GM12891 (cell line): ENCODE results near the gene PTPN7.
A peak's percentile ranks its signal among the peaks of the same experiment; 100 is the strongest.
"Not testable (repeated sequence)": the region's sequence is repeated elsewhere in the genome, so short reads cannot be mapped to it uniquely, and the experiment has no call there.

ENCODE experiments used
- DNase-seq: peaks from one replicate; pipeline ENCODE4 v3.0.0; 2011; ENCODE audit warnings: low spot score; ENCODE audit not compliant: insufficient read length
- FAIRE-seq: peaks from 2 replicates; lab custom pipeline; 2011; peaks lifted over from hg19 to GRCh38; lab: Jason Lieb, UNC
- PAX5 ChIP-seq: IDR thresholded peaks from 2 replicates; pipeline ENCODE4 v1.6.1; 2011; ENCODE audit warnings: low read length, moderate library complexity, mild to moderate bottlenecking; ENCODE audit not compliant: insufficient read depth, severe bottlenecking
- POLR2A ChIP-seq: IDR thresholded peaks from 2 replicates; pipeline ENCODE4 v1.6.1; 2011; ENCODE audit warnings: low read depth, low read length, control low read depth
- POLR2AphosphoS5 ChIP-seq: IDR thresholded peaks from 2 replicates; pipeline ENCODE4 v1.6.1; 2011; ENCODE audit warnings: low read depth, low read length, control low read depth
- POU2F2 ChIP-seq: IDR thresholded peaks from 2 replicates; pipeline ENCODE4 v1.6.1; 2011; ENCODE audit warnings: low read depth, mild to moderate bottlenecking, control low read depth, low read length, moderate library complexity
- SPI1 ChIP-seq: IDR thresholded peaks from 2 replicates; pipeline ENCODE4 v1.6.1; 2011; ENCODE audit warnings: low read depth, low read length, control low read depth
- TAF1 ChIP-seq: IDR thresholded peaks from 2 replicates; pipeline ENCODE4 v1.6.1; 2011; ENCODE audit warnings: low read depth, low read length, control low read depth

PTPN7 gene

DNA sequence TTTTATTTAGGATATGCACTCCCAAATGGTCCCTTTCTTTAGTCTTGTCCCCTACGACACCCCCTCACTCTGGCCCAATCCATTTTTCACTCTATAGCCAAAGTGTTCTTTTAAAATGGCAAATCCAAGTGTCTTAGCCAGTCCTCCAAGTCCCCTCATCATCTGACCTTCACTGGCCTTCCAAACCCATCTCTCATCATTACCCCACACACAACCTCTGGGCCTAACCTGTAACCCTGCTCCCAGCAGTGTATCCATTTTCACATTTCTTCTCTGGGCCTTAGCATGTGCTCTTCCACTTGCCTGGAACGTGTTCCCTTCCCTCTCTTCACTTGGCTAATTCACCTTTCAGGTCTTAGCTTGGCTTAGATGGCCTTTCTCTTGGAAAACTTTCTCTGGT is 9.4 kb downstream of the PTPN7 start:
- TF ChIP-seq POU2F2 = no peak
- no peak for TF ChIP-seq SPI1
- TF ChIP-seq POLR2A = no peak
- DNase-seq = no peak
- FAIRE-seq = no peak

GRCh38 chr1:202150602-202151001 is 9.8 kb downstream of the PTPN7 start:
- TF ChIP-seq POU2F2 = no peak
- 0 out of 2 replicates have a peak, but pooled peaks have one; percentile 37 for TF ChIP-seq POLR2AphosphoS5
- no peak for FAIRE-seq
- DNase-seq = no peak

DNA sequence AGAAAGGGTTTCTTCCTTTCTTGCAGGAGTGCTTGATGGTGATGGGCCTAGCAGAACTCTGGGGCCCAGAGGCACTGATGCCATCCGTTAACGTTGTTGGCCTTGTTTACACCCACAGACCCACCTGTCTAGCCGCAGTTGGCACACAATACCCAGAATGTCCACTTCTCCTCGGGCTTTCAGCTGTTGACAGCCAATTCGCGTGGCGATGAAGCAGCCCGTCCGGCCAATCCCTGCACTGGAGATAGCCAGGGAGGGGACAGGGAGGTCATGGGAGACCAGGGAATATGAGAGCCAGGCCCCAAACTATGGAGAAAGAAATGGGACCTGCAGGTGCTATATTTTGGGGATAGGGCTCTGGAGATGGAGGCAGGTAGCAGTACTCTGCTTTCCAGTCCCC is 10.2 kb downstream of the PTPN7 start:
- FAIRE-seq = no peak
- DNase-seq = no peak
- no peak for TF ChIP-seq TAF1
- no peak for TF ChIP-seq POLR2AphosphoS5
- TF ChIP-seq SPI1 = no peak
- TF ChIP-seq POU2F2 = no peak
- no peak for TF ChIP-seq POLR2A

- no peak for DNase-seq
- no peak for TF ChIP-seq PAX5
- no peak for TF ChIP-seq POU2F2
- no peak for TF ChIP-seq POLR2A
- no peak for FAIRE-seq
Observed at GRCh38 chr1:202149566-202149965, 10.8 kb downstream of the PTPN7 start.

DNA sequence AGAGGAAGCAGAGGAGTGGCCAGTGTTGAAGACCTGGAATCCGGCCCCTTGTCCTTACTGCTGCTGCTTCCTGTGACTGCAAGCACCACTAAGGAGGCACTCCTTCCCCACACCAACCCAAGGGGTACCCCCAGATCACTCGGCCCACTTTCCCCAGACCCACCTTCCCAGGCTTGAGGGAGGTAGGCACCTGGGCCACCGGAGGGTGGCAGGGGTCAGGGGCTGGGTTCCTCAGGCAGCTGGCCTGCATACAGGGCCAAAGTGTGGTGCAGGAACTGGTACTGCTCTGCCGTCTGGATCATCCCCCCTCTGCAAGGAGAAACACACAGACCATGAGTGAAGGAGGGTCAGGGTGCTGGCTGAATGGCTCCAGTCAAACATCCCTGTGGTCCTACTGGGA is 12.0 kb downstream of the PTPN7 start:
- DNase-seq = no peak
- TF ChIP-seq POLR2AphosphoS5 = no peak
- no peak for TF ChIP-seq POU2F2
- no peak for TF ChIP-seq TAF1
- TF ChIP-seq POLR2A = no peak
- no peak for FAIRE-seq

DNA sequence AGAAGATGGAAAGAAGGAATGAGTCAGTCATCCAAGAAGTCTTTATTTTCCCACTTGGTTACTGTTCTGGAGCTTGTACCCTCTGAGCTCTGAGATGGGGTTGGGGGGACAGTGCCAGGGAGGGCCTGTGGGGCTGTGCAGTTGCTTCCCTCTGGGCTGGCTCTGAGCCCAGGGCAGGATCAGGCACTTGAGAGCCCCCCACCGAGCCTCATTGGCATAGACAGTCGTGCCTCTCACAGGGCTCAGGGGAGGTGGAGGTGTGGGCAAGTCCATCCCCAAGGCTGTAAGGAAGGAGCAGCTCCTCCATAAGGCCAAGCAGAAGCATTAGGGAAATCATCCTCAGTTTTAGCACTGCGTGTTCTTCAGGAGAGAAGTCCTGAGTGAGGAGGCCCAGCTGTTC is 13.4 kb downstream of the PTPN7 start:
- TF ChIP-seq POLR2A = no peak
- TF ChIP-seq POLR2AphosphoS5 = no peak
- TF ChIP-seq SPI1 = no peak
- no peak for TF ChIP-seq PAX5
- no peak for TF ChIP-seq POU2F2
- TF ChIP-seq TAF1 = no peak
- no peak for DNase-seq
- no peak for FAIRE-seq

DNA sequence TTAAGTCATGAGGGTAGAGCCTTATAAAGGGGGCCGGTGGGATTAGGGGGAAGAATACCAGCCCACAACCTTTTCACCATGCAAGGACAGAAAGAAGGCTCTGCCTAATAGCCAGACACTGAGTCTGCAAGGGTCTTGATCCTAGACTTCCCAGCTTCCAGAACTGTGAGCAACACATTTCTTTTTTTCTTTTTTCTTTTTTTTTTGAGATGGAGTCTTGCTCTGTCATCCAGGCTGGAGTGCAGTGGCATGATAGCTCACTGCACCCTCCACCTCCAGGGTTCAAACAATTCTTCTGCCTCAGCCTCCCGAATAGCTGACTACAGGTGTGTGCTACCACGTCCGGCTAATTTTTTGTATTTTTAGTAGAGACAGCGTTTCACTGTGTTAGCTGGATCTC is 14.1 kb downstream of the PTPN7 start:
- DNase-seq (no peak), FAIRE-seq (no peak)
- no peak for TF ChIP-seq POLR2AphosphoS5
- no peak for TF ChIP-seq TAF1
- TF ChIP-seq POLR2A = no peak; the same call in 1 of the 2 replicates
- TF ChIP-seq SPI1 = no peak
- TF ChIP-seq PAX5 = no peak
- no peak for TF ChIP-seq POU2F2

- DNase-seq, FAIRE-seq: not testable (repeated sequence)
Observed at GRCh38 chr1:202145744-202146140, 14.7 kb downstream of the PTPN7 start.

DNA sequence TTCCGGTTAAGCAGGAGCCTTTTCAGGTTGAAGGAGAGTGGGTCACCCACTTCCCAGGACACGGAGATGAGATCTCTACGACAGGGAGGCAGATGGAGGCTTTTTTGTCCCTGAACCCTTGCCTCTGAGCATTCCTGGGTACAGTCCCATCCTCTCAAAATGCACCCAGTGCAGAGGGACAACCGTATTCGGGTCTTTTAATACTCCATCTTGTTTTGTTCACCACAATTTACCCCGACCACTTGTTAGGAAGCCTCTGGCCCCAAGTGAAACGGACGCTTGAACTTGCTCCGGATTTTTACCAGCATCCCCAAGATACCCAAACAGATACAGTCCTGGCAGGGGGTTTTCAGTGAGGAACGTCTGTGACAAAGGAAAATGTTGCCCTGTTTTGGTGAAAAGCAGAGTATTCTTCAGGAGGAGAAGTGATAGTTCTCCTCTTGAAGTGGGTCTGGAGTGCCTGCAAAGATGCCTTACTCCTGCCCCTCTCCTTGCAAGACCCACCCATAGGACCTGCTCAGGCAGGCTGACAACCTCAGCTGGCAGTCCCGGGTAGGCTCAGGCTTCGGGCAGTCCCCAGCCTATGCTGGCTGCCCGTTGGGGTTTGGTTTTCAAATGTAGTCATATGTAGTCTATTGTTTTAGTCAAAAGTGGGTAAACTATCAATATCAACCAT is 15.2 kb downstream of the PTPN7 start:
- DNase-seq = no peak

GRCh38 chr1:202144402-202145067 is 15.9 kb downstream of the PTPN7 start, which contains the start of gene ARL8A:
Gene ARL8A (minus strand): TSS chr1:202144737. CDS start chr1:202144572, 165 bp downstream.
- DNase-seq (peak; percentile 86), FAIRE-seq (peak; percentile 47)
- TF ChIP-seq PAX5 (no peak), POLR2A (no peak; the same call in 1 of the 2 replicates), POU2F2 (no peak), POLR2AphosphoS5 (no peak), TAF1 (no peak), SPI1 (no peak)

More for the DNA sequence above, 15.2 kb downstream of the PTPN7 start:
- TF ChIP-seq PAX5 = no peak
- 0 out of 2 replicates have a peak, but pooled peaks have one; percentile 56 for TF ChIP-seq POLR2AphosphoS5
- no peak for FAIRE-seq

- TF ChIP-seq PAX5 (no peak), POU2F2 (no peak), SPI1 (peak; percentile 25; the same call in 1 of the 2 replicates), POLR2A (no peak), TAF1 (no peak), POLR2AphosphoS5 (no peak)
- DNase-seq (no peak), FAIRE-seq (no peak)
Observed at GRCh38 chr1:202143768-202144401, 16.5 kb downstream of the PTPN7 start.
